Ovary (tissue), 9 donors: Measurements from ENCODE around the gene TNFRSF17. TPM values are rescaled to one million over a fixed set of nuclear protein-coding genes. Genes with fewer than 3 reads are reported as not detected.
"Not testable (repeated sequence)": the region's sequence is repeated elsewhere in the genome, so short reads cannot be mapped to it uniquely, and the experiment has no call there.

Source experiments
- DNase-seq, 5 donors: peaks; one replicate each; pipeline ENCODE4 v3.0.0-alpha.2; 2019 to 2020
- H3K27ac ChIP-seq, 2 donors: fragments of 200-600 bp; one replicate each; pipeline versions ENCODE4 v1.5.1 to v1.8.0; 2019 to 2022
- H3K27me3 ChIP-seq: fragments of 200-600 bp; one replicate; pipeline ENCODE4 v1.8.0; 2022
- H3K36me3 ChIP-seq: fragments of 200-600 bp; sonication (generic); one replicate; pipeline ENCODE4 v1.5.1; 2019
- H3K4me1 ChIP-seq: one replicate; pipeline ENCODE4 v1.8.1; 2013; ENCODE audit warnings: mild to moderate bottlenecking, moderate library complexity; ENCODE audit not compliant: insufficient read depth
- H3K4me3 ChIP-seq: fragments of 200-600 bp; sonication (generic); one replicate; pipeline ENCODE4 v1.5.1; 2017
- H3K9me3 ChIP-seq, 2 donors: fragments of 200-600 bp in 1 of 2; sonication (generic) in 1 of 2; one replicate each; pipeline versions ENCODE4 v1.5.1 to v1.8.1; 2013 to 2019; ENCODE audit warnings: mild to moderate bottlenecking in 1 of 2, moderate library complexity in 1 of 2
- CTCF ChIP-seq, 3 donors: fragments of 450-650 bp in 2 of 3; fragments of 200-600 bp in 1 of 3; IDR thresholded peaks; one replicate each; pipeline versions ENCODE4 v1.5.1 to v1.8.0; 2016 to 2022; ENCODE audit warnings: antibody characterized with exemption in 3 of 3, mild to moderate bottlenecking in 1 of 3
- EP300 ChIP-seq: sonication (generic); formaldehyde crosslinking; IDR thresholded peaks from one replicate; pipeline ENCODE4 v1.6.1; 2017; ENCODE audit warnings: antibody characterized with exemption
- POLR2A ChIP-seq: fragments of 450-650 bp; IDR thresholded peaks from one replicate; pipeline ENCODE4 v1.6.1; 2017; ENCODE audit warnings: antibody characterized with exemption, mild to moderate bottlenecking, moderate library complexity
- WGBS, 3 donors: extraction: QIAGEN DNeasy Blood & Tissue Kit in 1 of 3; methylation state at CpG; one replicate each; pipeline versions ENCODE4 v1.1.5 to v1.1.7; 2013 to 2017; 5-methylcytosine and 5-hydroxymethylcytosine counted together
- intact Hi-C, 4 donors: fragments of 100-400 bp; cut with DNase I; formaldehyde crosslinking; loops; one replicate each; pipeline versions ENCODE4 v1.11.0 to v1.15.1; 2022 to 2023
- polyA plus RNA-seq, 2 donors: library from polyadenylated mRNA; stranded (reverse); fragments of 200-250 nt in 1 of 2; fragments of 350-450 nt in 1 of 2; fragmentation: Illumina TruSeq in 1 of 2; extraction: RNeasy Lipid Tissue Mini Kit (QIAGEN cat#74804) in 1 of 2; gene quantifications; one replicate each; pipeline ENCODE4 v1.2.3, GENCODE V29; 2013 to 2014
- total RNA-seq, 7 donors: library from RNA; depleted of rRNA in 2 of 7; stranded (reverse); fragments of >200 nt in 2 of 7; fragmentation: NEBNext Ultra II Directional in 3 of 7; extraction: Animal tissue kit (Norgen Biotek cat#: 25700) in 3 of 7; gene quantifications; one replicate each; pipeline versions ENCODE4 v1.1.0 to v1.2.4, GENCODE V29; 2016 to 2023
- donor health status: DM: no; HTN: no; CAD: no; lungs with moderate emphysema.
- donor health status: DM: no; HTN: no; CAD: no.
- donor health status: Bipolar disorder and iron deficiency.
- donor health status: DM: yes; HTN: yes; CAD: no.
- donor health status: DM: no; HTN: no; CAD: no.
- donor health status: DM: yes; HTN: yes; CAD: no.

Gene TNFRSF17
- total and polyA plus RNA-seq, 9 donors, result 0.19 to 0.60 (median 0.36) TPM; not detected in 5

GRCh38 chr16:11946433-11946832, 18.6 kb upstream of the TNFRSF17 start:
- intact Hi-C loops, result no loop called here

GRCh38 chr16:11948819-11949218, 16.2 kb upstream of the TNFRSF17 start:
- H3K27ac ChIP-seq, result no peak overlapping the region
- no peaks in the 10 kb centered on the region for H3K36me3 ChIP-seq
- DNase-seq, result no peak
- WGBS, 3 donors, result 93 to 99% (median 98%) methylated on average over 5 of the region's 5 CpGs
- H3K27me3 ChIP-seq, result no peaks in the 10 kb centered on the region
- no peak overlapping the region for H3K4me3 ChIP-seq
- H3K9me3 ChIP-seq, result no peaks in the 10 kb centered on the region
- no peaks in the 10 kb centered on the region for H3K4me1 ChIP-seq
- intact Hi-C loops, result no loop called here
- TF ChIP-seq POLR2A (no peak), EP300 (no peak), CTCF (IDR thresholded peaks at IDR 0.05) (no peak)

More at GRCh38 chr16:11946433-11946832, 18.6 kb upstream of the TNFRSF17 start:
- no peak for DNase-seq
- Histone ChIP-seq H3K4me3 (no peak overlapping the region), H3K36me3 (no peaks in the 10 kb centered on the region), H3K27me3 (no peaks in the 10 kb centered on the region), H3K27ac (no peak overlapping the region), H3K9me3 (no peaks in the 10 kb centered on the region), H3K4me1 (no peaks in the 10 kb centered on the region)
- 74 to 86% (median 77%) methylated on average over 3 of the region's 3 CpGs for WGBS, 3 donors
- TF ChIP-seq POLR2A, result no peak
- TF ChIP-seq EP300, result no peak

GRCh38 chr16:11949527-11949926, 15.5 kb upstream of the TNFRSF17 start:
- no peak overlapping the region for H3K4me3 ChIP-seq
- no peaks in the 10 kb centered on the region for H3K9me3 ChIP-seq
- no peak for TF ChIP-seq CTCF (IDR thresholded peaks at IDR 0.05)
- no peak for TF ChIP-seq EP300
- TF ChIP-seq POLR2A, result no peak
- H3K27me3 ChIP-seq, result no peaks in the 10 kb centered on the region
- WGBS, 3 donors, result 24 to 31% (median 26%) methylated on average over 4 of the region's 4 CpGs
- intact Hi-C loops, result no loop called here
- H3K36me3 ChIP-seq, result no peaks in the 10 kb centered on the region
- DNase-seq, result no peak
- no peaks in the 10 kb centered on the region for H3K4me1 ChIP-seq
- H3K27ac ChIP-seq, result no peak overlapping the region

GRCh38 chr16:11950388-11950787, 14.6 kb upstream of the TNFRSF17 start:
- no peak for DNase-seq
- no peak overlapping the region for H3K4me3 ChIP-seq
- intact Hi-C loops, result loop anchor here in 1 of 4 donors (2.0 kb wide), 1 partner anchor 14 kb away; the partner anchor contains the start of gene TNFRSF17
- WGBS, 3 donors, result 51 to 60% (median 57%) methylated on average over 5 of the region's 5 CpGs
- no peak for TF ChIP-seq POLR2A
- TF ChIP-seq EP300, result no peak
- no peak for TF ChIP-seq CTCF (IDR thresholded peaks at IDR 0.05)
- no peaks in the 10 kb centered on the region for H3K9me3 ChIP-seq
- no peak overlapping the region for H3K27ac ChIP-seq
- no peaks in the 10 kb centered on the region for H3K4me1 ChIP-seq
- H3K36me3 ChIP-seq, result no peaks in the 10 kb centered on the region
- H3K27me3 ChIP-seq, result no peaks in the 10 kb centered on the region

- H3K4me1 ChIP-seq, H3K9me3 ChIP-seq, DNase-seq, intact Hi-C loops, H3K36me3 ChIP-seq, H3K4me3 ChIP-seq, H3K27ac ChIP-seq, H3K27me3 ChIP-seq: not testable (repeated sequence)
- WGBS, 3 donors, result 80 to 86% (median 85%) methylated on average over 8 of the region's 8 CpGs
Observed at GRCh38 chr16:11953576-11953975, 11.4 kb upstream of the TNFRSF17 start.
